Breast epithelium (tissue), 4 donors: ENCODE measurements around the gene GALNT10. TPM values are rescaled to one million over a fixed set of nuclear protein-coding genes. Genes with fewer than 3 reads are reported as not detected.

Experiments used
- DNase-seq, 2 donors: peaks; one replicate each; pipeline ENCODE4 v3.0.0-alpha.2; 2019; ENCODE audit warnings: low spot score in 2 of 2
- H3K27ac ChIP-seq, 2 donors: fragments of 200-600 bp; sonication (generic) in 1 of 2; one replicate each; pipeline ENCODE4 v1.5.1; 2016 to 2019; ENCODE audit warnings: mild to moderate bottlenecking in 1 of 2
- H3K27me3 ChIP-seq, 2 donors: fragments of 200-600 bp; sonication (generic) in 1 of 2; one replicate each; pipeline versions ENCODE4 v1.5.1 to v1.6.0; 2017 to 2019; ENCODE audit warnings: control low read depth in 1 of 2, mild to moderate bottlenecking in 1 of 2
- H3K36me3 ChIP-seq: fragments of 200-600 bp; one replicate; pipeline ENCODE4 v1.5.1; 2019
- H3K4me1 ChIP-seq, 2 donors: fragments of 200-600 bp; sonication (generic); one replicate each; pipeline ENCODE4 v1.5.1; 2016 to 2019; ENCODE audit warnings: control low read depth in 1 of 2
- H3K4me3 ChIP-seq, 3 donors: fragments of 200-600 bp; sonication (generic); 1 replicate in 2 of 3; 2 replicates in 1 of 3; pipeline ENCODE4 v1.5.1; 2016 to 2019; ENCODE audit warnings: mild to moderate bottlenecking in 3 of 3, moderate library complexity in 2 of 3
- H3K9me3 ChIP-seq, 2 donors: fragments of 200-600 bp; sonication (generic) in 1 of 2; one replicate each; pipeline ENCODE4 v1.5.1; 2016 to 2019; ENCODE audit warnings: control low read depth in 1 of 2
- CTCF ChIP-seq, 3 donors: fragments of 450-650 bp; IDR thresholded peaks; one replicate each; pipeline ENCODE4 v1.5.1; 2016 to 2017; ENCODE audit warnings: antibody characterized with exemption in 3 of 3, mild to moderate bottlenecking in 3 of 3, moderate library complexity in 3 of 3
- POLR2A ChIP-seq: fragments of 450-650 bp; IDR thresholded peaks from one replicate; pipeline ENCODE4 v1.6.1; 2016; ENCODE audit warnings: antibody characterized with exemption, mild to moderate bottlenecking, moderate library complexity
- POLR2AphosphoS5 ChIP-seq, 3 donors: sonication (generic); formaldehyde crosslinking; IDR thresholded peaks; one replicate each; pipeline ENCODE4 v1.6.1; 2017; ENCODE audit warnings: antibody characterized with exemption in 3 of 3
- intact Hi-C: fragments of 100-400 bp; cut with DNase I; formaldehyde crosslinking; loops from one replicate; pipeline ENCODE4 v1.15.1; 2023; ENCODE audit warnings: low total_unique reads
- total RNA-seq, 3 donors: library from RNA; depleted of rRNA; stranded (reverse); fragments of >200 nt; gene quantifications; one replicate each; pipeline ENCODE4 v1.1.0, GENCODE V29; 2016

GALNT10 gene
- total RNA-seq, 3 donors from 2014 or later = 32.8 to 67.2 (median 34.1) TPM

- H3K4me1 ChIP-seq = no peaks in the 10 kb centered on the region
- no peaks in the 10 kb centered on the region for H3K36me3 ChIP-seq
- no peaks in the 10 kb centered on the region for H3K9me3 ChIP-seq
- DNase-seq = no peak
- H3K27me3 ChIP-seq = no peaks in the 10 kb centered on the region
- no peak overlapping the region for H3K4me3 ChIP-seq
- TF ChIP-seq POLR2A = no peak
- TF ChIP-seq CTCF (IDR thresholded peaks at IDR 0.05) = no peak
- intact Hi-C loops = no loop called here
- no peak overlapping the region for H3K27ac ChIP-seq
Observed at GRCh38 chr5:154440540-154440939, 250.0 kb downstream of the GALNT10 start.

- no peaks in the 10 kb centered on the region for H3K4me1 ChIP-seq
- DNase-seq = no peak
- H3K4me3 ChIP-seq = no peak overlapping the region
- TF ChIP-seq POLR2AphosphoS5 (IDR thresholded peaks at IDR 0.05) = no peak
- no peak for TF ChIP-seq POLR2A
- no peak for TF ChIP-seq CTCF (IDR thresholded peaks at IDR 0.05)
- H3K27ac ChIP-seq = no peak overlapping the region
- intact Hi-C loops = no loop called here
- H3K9me3 ChIP-seq = no peaks in the 10 kb centered on the region
- no peaks in the 10 kb centered on the region for H3K27me3 ChIP-seq
- H3K36me3 ChIP-seq = no peaks in the 10 kb centered on the region
Observed at GRCh38 chr5:154442801-154443200, 252.3 kb downstream of the GALNT10 start.

- no peaks in the 10 kb centered on the region for H3K36me3 ChIP-seq
- H3K27me3 ChIP-seq = no peaks in the 10 kb centered on the region
- no peaks in the 10 kb centered on the region for H3K9me3 ChIP-seq
- intact Hi-C loops = no loop called here
- peak overlapping the region; percentile 97 to 98 (median 98) for H3K4me3 ChIP-seq
- DNase-seq = no peak
- TF ChIP-seq POLR2AphosphoS5 (IDR thresholded peaks at IDR 0.05) (no peak), POLR2A (no peak), CTCF (IDR thresholded peaks at IDR 0.05) (no peak)
- peak overlapping the region; percentile 77 to 87 for H3K27ac ChIP-seq
- H3K4me1 ChIP-seq = peaks cover 0 to 7% of the 10 kb centered on the region in 2 donors
Observed at GRCh38 chr5:154444556-154445421, 254.3 kb downstream of the GALNT10 start.

- peak in 1 of 3 donors; percentile 7 for TF ChIP-seq CTCF (IDR thresholded peaks at IDR 0.05)
- TF ChIP-seq POLR2AphosphoS5 (IDR thresholded peaks at IDR 0.05) = peak; percentile 48 to 60 (median 58)
- peak; percentile 17 for TF ChIP-seq POLR2A
Observed at GRCh38 chr5:154445422-154446194, 255.1 kb downstream of the GALNT10 start, which contains the start of gene SAP30L. Gene SAP30L (plus strand): TSS chr5:154445997. CDS start chr5:154446605, 608 bp downstream.

More at GRCh38 chr5:154445422-154446194, 255.1 kb downstream of the GALNT10 start, which contains the start of gene SAP30L:
- peaks cover 0 to 7% of the 10 kb centered on the region in 2 donors for H3K4me1 ChIP-seq
- peak; percentile 91 to 92 for DNase-seq
- H3K4me3 ChIP-seq = peak within 1 kb of the TSS; percentile 97 to 98 (median 98)
- intact Hi-C loops = no loop called here
- H3K36me3 ChIP-seq = no peaks in the 10 kb centered on the region
- no peaks in the 10 kb centered on the region for H3K27me3 ChIP-seq
- H3K9me3 ChIP-seq = no peaks in the 10 kb centered on the region
- peak within 1 kb of the TSS; percentile 77 to 87 for H3K27ac ChIP-seq
